GM12878 (cell line): ENCODE measurements around the gene CEND1. TPM values are rescaled to one million over a fixed set of nuclear protein-coding genes. Genes with fewer than 3 reads are reported as not detected.

Experiments
- ATAC-seq: fragments of 200-7000 bp; cut with Tn5 transposase; 3 replicates; pipeline ENCODE4 v1.9.1; 2020; ENCODE audit warnings: mild to moderate bottlenecking, moderate library complexity
- BruUV-seq: library from RNA; stranded (reverse); fragments of 400-500 nt; replicated peaks from 2 replicates; lab custom pipeline; 2021; lab: Mats Ljungman, UMichigan
- CTCF ChIA-PET: fragments of 300-600 bp; sonication (Branson Sonifier 250); formaldehyde crosslinking; extraction: SDS; loops from one replicate; lab custom pipeline; 2021; ENCODE audit warnings: inconsistent platforms; lab: Yijun Ruan, JAX
- POLR2A ChIA-PET: fragments of 350-600 bp; formaldehyde crosslinking; extraction: SDS; loops from one replicate; lab custom pipeline; 2021; ENCODE audit warnings: inconsistent platforms; lab: Charles Lee
- RAD21 ChIA-PET: fragments of 300-600 bp; sonication (Branson Sonifier 250); formaldehyde crosslinking; loops from one replicate; lab custom pipeline; 2023; ENCODE audit warnings: antibody characterized with exemption; ENCODE audit not compliant: unreplicated experiment; lab: Charles Lee
- SMC1A ChIA-PET: fragments of 300-600 bp; sonication (Branson Sonifier 250); formaldehyde crosslinking; loops from one replicate; lab custom pipeline; 2023; ENCODE audit not compliant: unreplicated experiment, uncharacterized antibody; lab: Charles Lee
- DNase-seq: peaks from one replicate; pipeline ENCODE4 v3.0.0-alpha.2; 2011; ENCODE audit warnings: low read depth, low spot score
- FAIRE-seq: peaks from 3 replicates; lab custom pipeline; 2011; peaks lifted over from hg19 to GRCh38; lab: Jason Lieb, UNC
- H2AFZ ChIP-seq: 2 replicates; pipeline ENCODE4 v1.6.0; 2011; ENCODE audit warnings: low read depth, low read length, control low read depth; ENCODE audit not compliant: control insufficient read depth
- H3K27ac ChIP-seq: 2 replicates; pipeline ENCODE4 v1.5.1; 2011; ENCODE audit warnings: control low read depth; ENCODE audit not compliant: control insufficient read depth, insufficient read depth
- H3K27me3 ChIP-seq, 2 experiments: replicated peaks in 1 of 2; 2 replicates each; pipeline versions ENCODE4 v1.6.0 to v1.6.1; 2011; ENCODE audit warnings: low read length in 1 of 2; ENCODE audit not compliant: control insufficient read depth in 2 of 2, insufficient read depth in 2 of 2
- H3K36me3 ChIP-seq, 2 experiments: 2 replicates each; pipeline ENCODE4 v1.5.1; 2011; ENCODE audit warnings: low read length in 1 of 2; ENCODE audit not compliant: control insufficient read depth in 2 of 2, insufficient read depth in 2 of 2
- H3K4me1 ChIP-seq: 2 replicates; pipeline ENCODE4 v1.6.1; 2011; ENCODE audit warnings: mild to moderate bottlenecking, low read length, moderate library complexity, mixed read lengths; ENCODE audit not compliant: control insufficient read depth, insufficient read depth
- H3K4me2 ChIP-seq: 2 replicates; pipeline ENCODE4 v1.6.0; 2011; ENCODE audit warnings: control low read depth; ENCODE audit not compliant: control insufficient read depth, insufficient read depth
- H3K4me3 ChIP-seq: fragments of 200-600 bp; sonication (generic); 2 replicates; pipeline ENCODE4 v1.5.1; 2016
- H3K79me2 ChIP-seq: 2 replicates; pipeline ENCODE4 v1.6.0; 2011; ENCODE audit warnings: low read length; ENCODE audit not compliant: control insufficient read depth, insufficient read depth
- H3K9ac ChIP-seq: 2 replicates; pipeline ENCODE4 v1.8.0; 2011; ENCODE audit warnings: low read length, control low read depth, mixed read lengths; ENCODE audit not compliant: control insufficient read depth, insufficient read depth
- H3K9me3 ChIP-seq: replicated peaks from 3 replicates; pipeline ENCODE4 v1.5.1; 2011; ENCODE audit warnings: mild to moderate bottlenecking, low read length; ENCODE audit not compliant: control insufficient read depth, insufficient read depth
- H4K20me1 ChIP-seq: 2 replicates; pipeline ENCODE4 v1.6.0; 2011; ENCODE audit not compliant: control insufficient read depth, insufficient read depth
- BCL3 ChIP-seq: IDR thresholded peaks from 2 replicates; pipeline ENCODE4 v1.6.1; 2011; ENCODE audit warnings: borderline replicate concordance, low read depth, mild to moderate bottlenecking, moderate library complexity, low read length; ENCODE audit not compliant: insufficient read depth, poor library complexity, severe bottlenecking
- IKZF1 ChIP-seq: fragments of 450-650 bp; conservative IDR thresholded peaks from 2 replicates; pipeline ENCODE4 v1.6.1; 2017; ENCODE audit warnings: antibody characterized with exemption, mild to moderate bottlenecking
- POLR2A ChIP-seq: IDR thresholded peaks from 2 replicates; pipeline ENCODE4 v1.6.1; 2011; ENCODE audit warnings: low read depth, mild to moderate bottlenecking, low read length
- ZBTB33 ChIP-seq: fragments of 450-650 bp; IDR thresholded peaks from 2 replicates; pipeline ENCODE4 v1.6.1; 2017; ENCODE audit warnings: mild to moderate bottlenecking
- WGBS: methylation state at CpG from one replicate; pipeline ENCODE4 v1.1.6; 2016; ENCODE audit warnings: low lambda C conversion rate; ENCODE audit not compliant: insufficient replicate concordance, insufficient coverage; ENCODE audit errors: missing lambda C conversion rate; 5-methylcytosine and 5-hydroxymethylcytosine counted together
- in situ Hi-C: fragments of 300-500 bp; cut with MboI; formaldehyde crosslinking; loops from 9 replicates; pipeline ENCODE4 v1.14.3; 2018; ENCODE audit warnings: mixed read lengths
- intact Hi-C: fragments of 100-400 bp; cut with micrococcal nuclease; formaldehyde crosslinking; loops from one replicate; pipeline ENCODE4 v1.14.2; 2022; ENCODE audit not compliant: unreplicated experiment
- polyA plus RNA-seq, 11 experiments: library from polyadenylated mRNA; depleted of rRNA in 4 of 11; unstranded in 6 of 11; stranded (reverse) in 5 of 11; fragments of >200 nt; fragmentation: Nextera tagmentation in 4 of 11; fragmentation: Illumina TruSeq in 1 of 11; extraction: Ambion mirVana in 4 of 11; extraction: Trizol in 1 of 11; gene quantifications; 1 replicate in 1 of 11; 2 replicates in 10 of 11; pipeline versions ENCODE4 v1.2.1 to v1.2.3, GENCODE V29; 2011 to 2016; ENCODE audit warnings: inconsistent platforms in 2 of 11, missing spikeins in 2 of 11, low read depth in 1 of 11
- total RNA-seq, 4 experiments: library from RNA; depleted of rRNA in 3 of 4; stranded (reverse); fragments of >200 nt in 3 of 4; fragmentation: Illumina TruSeq in 1 of 4; extraction: Trizol in 1 of 4; gene quantifications; 2 replicates each; pipeline versions ENCODE4 v1.2.1 to v1.2.3, GENCODE V29; 2013 to 2021
- TF ChIP-seq, protein P1 (sequence below): IDR thresholded peaks from 2 replicates; pipeline ENCODE4 v1.6.1; 2012; ENCODE audit warnings: low read depth, low read length, improper control_type of control experiment

Gene CEND1
- total and polyA plus RNA-seq, 10 of the 15 experiments (the other 5 are each of a cell fraction or from before 2014, with no cell fraction given) = 0.31 to 13.6 (median 7.2) TPM; not detected in 1

- SMC1A ChIA-PET = no interaction called here
- RAD21 ChIA-PET = no interaction called here
- H3K9ac ChIP-seq = no peak overlapping the region
- no peaks in the 10 kb centered on the region for H3K9me3 ChIP-seq
- H3K79me2 ChIP-seq = peaks cover 34% of the 10 kb centered on the region
- no peak for ATAC-seq
- no peaks in the 10 kb centered on the region for H3K27me3 ChIP-seq
- POLR2A ChIA-PET = no interaction called here
- no peak overlapping the region for H3K4me3 ChIP-seq
- CTCF ChIA-PET = no interaction called here
- intact Hi-C loops = no loop called here
- peaks cover 7% of the 10 kb centered on the region for H3K4me1 ChIP-seq
- BruUV-seq = no TSS peak
- DNase-seq = no peak
- H4K20me1 ChIP-seq = no peaks in the 10 kb centered on the region
- TF ChIP-seq IKZF1 = no peak
- TF ChIP-seq, protein P1, sequence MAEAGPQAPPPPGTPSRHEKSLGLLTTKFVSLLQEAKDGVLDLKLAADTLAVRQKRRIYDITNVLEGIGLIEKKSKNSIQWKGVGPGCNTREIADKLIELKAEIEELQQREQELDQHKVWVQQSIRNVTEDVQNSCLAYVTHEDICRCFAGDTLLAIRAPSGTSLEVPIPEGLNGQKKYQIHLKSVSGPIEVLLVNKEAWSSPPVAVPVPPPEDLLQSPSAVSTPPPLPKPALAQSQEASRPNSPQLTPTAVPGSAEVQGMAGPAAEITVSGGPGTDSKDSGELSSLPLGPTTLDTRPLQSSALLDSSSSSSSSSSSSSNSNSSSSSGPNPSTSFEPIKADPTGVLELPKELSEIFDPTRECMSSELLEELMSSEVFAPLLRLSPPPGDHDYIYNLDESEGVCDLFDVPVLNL = no peak
- TF ChIP-seq POLR2A = peak; percentile 30; the same call in 1 of the 2 replicates
- no peak for TF ChIP-seq ZBTB33
- no peak for TF ChIP-seq BCL3
- 93% methylated on average over 24 of the region's 34 CpGs for WGBS
- peaks cover 0 to 27% of the 10 kb centered on the region in 2 experiments; a peak in 3 of 4 replicates for H3K36me3 ChIP-seq
- H3K4me2 ChIP-seq = no peak overlapping the region
- in situ Hi-C loops = no loop called here
- FAIRE-seq = no peak
- no peak overlapping the region for H2AFZ ChIP-seq
- no peak overlapping the region for H3K27ac ChIP-seq
Observed at GRCh38 chr11:772429-773390, 17.2 kb downstream of the CEND1 start.
